Naive thymus-derived CD8-positive, alpha-beta T cell (primary cell): Measurements from ENCODE around the gene COMP. TPM values are rescaled to one million over a fixed set of nuclear protein-coding genes. Genes with fewer than 3 reads are reported as not detected.
A peak's percentile ranks its signal among the peaks of the same experiment; 100 is the strongest.

ENCODE experiments used
- ATAC-seq, 2 donors: fragments of 150-1000 bp; cut with Tn5 transposase in 1 of 2; sonication (Bioruptor Pico), chemical (Tn5 transposase) in 1 of 2; 1 replicate in 1 of 2; 2 replicates in 1 of 2; pipeline ENCODE4 v1.10.0; 2021; ENCODE audit warnings: mild to moderate bottlenecking in 2 of 2, moderate library complexity in 2 of 2
- POLR2A ChIA-PET: fragments of 350-600 bp; sonication (Branson Sonifier 250); formaldehyde crosslinking; loops from one replicate; lab custom pipeline; 2021; ENCODE audit warnings: antibody characterized with exemption; lab: Charles Lee
- DNase-seq, 10 donors: peaks; one replicate each; pipeline versions ENCODE4 v3.0.0 to v3.0.0-alpha.2; 2020 to 2022
- H3K27ac Mint-ChIP-seq, 10 donors: one replicate each; pipeline ENCODE4 v1.8.0; 2020 to 2022; ENCODE audit warnings: mild to moderate bottlenecking in 10 of 10, mixed read lengths in 10 of 10, moderate library complexity in 4 of 10, inconsistent platforms in 1 of 10
- H3K27me3 Mint-ChIP-seq, 5 donors: one replicate each; pipeline ENCODE4 v1.8.0; 2021 to 2022; ENCODE audit warnings: mixed read lengths in 5 of 5
- H3K36me3 Mint-ChIP-seq, 3 donors: one replicate each; pipeline ENCODE4 v1.8.0; 2020 to 2022; ENCODE audit warnings: mixed read lengths in 3 of 3, mild to moderate bottlenecking in 2 of 3, inconsistent platforms in 1 of 3
- H3K4me1 Mint-ChIP-seq, 4 donors: one replicate each; pipeline ENCODE4 v1.8.0; 2021 to 2022; ENCODE audit warnings: mixed read lengths in 4 of 4
- H3K4me3 Mint-ChIP-seq, 10 donors: one replicate each; pipeline ENCODE4 v1.8.0; 2020 to 2022; ENCODE audit warnings: mild to moderate bottlenecking in 10 of 10, mixed read lengths in 10 of 10, moderate library complexity in 6 of 10, inconsistent platforms in 1 of 10
- H3K9me3 Mint-ChIP-seq, 9 donors: one replicate each; pipeline ENCODE4 v1.8.0; 2020 to 2022; ENCODE audit warnings: mixed read lengths in 9 of 9, mild to moderate bottlenecking in 3 of 9, inconsistent platforms in 1 of 9, moderate library complexity in 1 of 9
- polyA plus RNA-seq, 3 donors: library from polyadenylated mRNA; unstranded; fragments of 300-500 nt; fragmentation: Illumina TruSeq; gene quantifications; one replicate each; pipeline ENCODE4 v1.2.3, GENCODE V29; 2021
- total RNA-seq, 8 experiments: library from RNA in 2 of 8; stranded (reverse) in 2 of 8; gene quantifications; one replicate each; pipeline ENCODE4 v1.2.3 and lab custom pipeline; 2021 to 2026

The COMP gene
- total and polyA plus RNA-seq, 5 experiments from 2014 or later: not detected

DNA sequence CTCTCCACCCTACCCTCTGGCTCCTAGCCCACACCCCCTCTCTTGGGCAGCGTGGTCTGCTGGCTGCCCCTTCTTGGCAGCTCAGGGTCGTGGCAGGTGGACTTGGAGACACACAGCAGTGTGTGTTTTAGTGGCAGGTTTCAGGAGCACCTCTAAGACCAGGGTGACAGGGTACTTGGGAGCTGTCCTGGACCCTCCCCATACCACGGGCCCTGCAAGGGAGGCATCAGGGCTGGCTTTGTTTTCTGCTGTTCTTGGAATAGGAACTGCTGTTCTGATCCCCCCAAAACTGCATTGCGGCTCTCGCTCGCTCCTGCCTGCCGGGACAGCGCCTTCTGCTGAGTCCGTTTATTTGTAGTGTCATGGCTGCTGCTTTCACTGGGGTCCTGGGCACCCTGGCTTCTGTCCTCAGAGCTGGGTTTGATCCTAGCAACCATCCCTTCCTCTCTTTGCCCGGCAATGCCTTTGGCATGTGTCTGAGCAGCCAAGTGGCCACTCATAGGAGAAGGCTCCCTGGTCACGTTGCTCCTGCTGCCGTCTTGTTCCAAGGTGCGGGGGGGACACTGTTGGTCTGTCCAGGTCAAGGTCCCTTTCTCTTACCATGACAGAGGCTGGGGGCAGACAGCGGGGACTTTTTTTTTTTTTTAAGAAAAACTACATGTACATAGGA is 12.1 kb downstream of the COMP start:
- Mint-ChIP-seq H3K9me3 (no peaks in the 10 kb centered on the region), H3K4me1 (peaks cover 0 to 3% (median under 1%) of the 10 kb centered on the region in 4 donors), H3K27ac (no peak overlapping the region), H3K4me3 (no peak overlapping the region), H3K27me3 (no peaks in the 10 kb centered on the region), H3K36me3 (peaks cover 0 to 2% (median 0%) of the 10 kb centered on the region in 3 donors)
- DNase-seq (no peak), ATAC-seq (no peak)
- POLR2A ChIA-PET: interaction anchor here (0.5 kb wide), 1 partner anchor 73 kb away, joined by 5 read pairs; no protein-coding TSS in a partner anchor

DNA sequence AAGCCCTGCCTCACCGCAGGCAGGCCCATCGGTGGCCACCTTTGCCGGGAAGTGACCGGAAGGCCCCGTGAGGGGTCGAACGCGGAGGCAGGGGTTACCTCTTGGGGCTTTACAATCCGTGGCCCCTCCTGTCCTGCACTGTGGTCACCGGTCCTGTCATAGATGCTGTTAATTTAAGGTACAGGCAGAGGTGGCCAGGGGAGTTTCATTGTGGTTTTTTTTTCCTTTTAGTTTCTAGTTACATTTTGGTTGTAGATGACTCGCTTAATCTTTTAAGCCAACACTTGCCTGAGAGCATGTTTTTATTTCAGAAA is 13.1 kb downstream of the COMP start:
- ATAC-seq (no peak), DNase-seq (no peak)
- H3K4me3 Mint-ChIP-seq: peak overlapping the region in 1 of 10 donors; percentile 11
- H3K36me3 Mint-ChIP-seq: peaks cover 0 to 2% (median 0%) of the 10 kb centered on the region in 3 donors
- no peaks in the 10 kb centered on the region for H3K27me3 Mint-ChIP-seq
- no peaks in the 10 kb centered on the region for H3K9me3 Mint-ChIP-seq
- H3K27ac Mint-ChIP-seq: peak overlapping the region in 1 of 10 donors; percentile 22
- peaks cover 0 to 3% (median under 1%) of the 10 kb centered on the region in 4 donors for H3K4me1 Mint-ChIP-seq
- POLR2A ChIA-PET: no interaction called here

DNA sequence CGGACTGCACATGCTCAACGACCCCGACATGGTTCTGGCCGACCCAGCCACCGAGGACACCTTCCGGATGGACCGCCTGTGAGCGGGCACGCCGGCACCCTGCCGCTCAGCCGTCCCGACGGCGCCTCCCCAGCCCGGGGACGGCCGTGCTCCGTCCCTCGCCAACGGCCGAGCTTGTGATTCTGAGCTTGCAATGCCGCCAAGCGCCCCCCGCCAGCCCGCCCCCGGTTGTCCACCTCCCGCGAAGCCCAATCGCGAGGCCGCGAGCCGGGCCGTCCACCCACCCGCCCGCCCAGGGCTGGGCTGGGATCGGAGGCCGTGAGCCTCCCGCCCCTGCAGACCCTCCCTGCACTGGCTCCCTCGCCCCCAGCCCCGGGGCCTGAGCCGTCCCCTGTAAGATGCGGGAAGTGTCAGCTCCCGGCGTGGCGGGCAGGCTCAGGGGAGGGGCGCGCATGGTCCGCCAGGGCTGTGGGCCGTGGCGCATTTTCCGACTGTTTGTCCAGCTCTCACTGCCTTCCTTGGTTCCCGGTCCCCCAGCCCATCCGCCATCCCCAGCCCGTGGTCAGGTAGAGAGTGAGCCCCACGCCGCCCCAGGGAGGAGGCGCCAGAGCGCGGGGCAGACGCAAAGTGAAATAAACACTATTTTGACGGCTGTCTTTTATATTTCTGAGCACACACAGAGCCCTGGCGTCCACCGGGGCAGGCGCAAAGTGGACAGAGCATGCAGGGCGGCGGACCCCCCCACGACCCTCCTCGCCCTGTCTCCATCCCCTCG is 13.6 kb downstream of the COMP start:
- H3K4me1 Mint-ChIP-seq: peaks cover 0 to 3% (median 0%) of the 10 kb centered on the region in 4 donors
- no peaks in the 10 kb centered on the region for H3K27me3 Mint-ChIP-seq
- no peaks in the 10 kb centered on the region for H3K36me3 Mint-ChIP-seq
- H3K4me3 Mint-ChIP-seq: peak overlapping the region in 1 of 10 donors; percentile 43
- DNase-seq (no peak), ATAC-seq (no peak)
- peak overlapping the region in 1 of 10 donors; percentile 22 for H3K27ac Mint-ChIP-seq
- no peaks in the 10 kb centered on the region for H3K9me3 Mint-ChIP-seq
- POLR2A ChIA-PET: no interaction called here

DNA sequence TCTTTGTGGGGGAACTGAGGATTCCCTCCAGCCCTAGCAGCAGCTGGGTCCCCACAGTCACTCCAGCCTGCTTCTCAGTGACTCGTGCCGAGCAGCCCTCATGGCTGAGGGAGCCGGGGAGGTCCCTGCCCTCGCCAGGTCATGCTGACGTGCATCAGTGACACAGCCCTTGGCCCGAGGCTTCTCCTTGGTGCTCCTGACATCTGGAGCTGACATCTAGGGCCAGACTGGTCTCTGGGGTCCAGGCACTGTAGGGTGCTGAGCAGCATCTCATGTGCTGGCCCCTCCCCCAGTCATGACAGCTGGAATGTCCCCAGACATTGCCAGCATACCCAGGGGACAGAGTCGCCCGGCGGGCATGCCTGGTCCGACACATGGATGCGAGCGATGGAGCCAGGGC is 14.4 kb downstream of the COMP start:
- no peak for DNase-seq
- no peak for ATAC-seq
- Mint-ChIP-seq H3K27me3 (no peaks in the 10 kb centered on the region), H3K36me3 (no peaks in the 10 kb centered on the region), H3K4me3 (no peak overlapping the region), H3K27ac (no peak overlapping the region), H3K9me3 (no peaks in the 10 kb centered on the region), H3K4me1 (peaks cover 0 to 5% (median 0%) of the 10 kb centered on the region in 4 donors)
- POLR2A ChIA-PET: no interaction called here

DNA sequence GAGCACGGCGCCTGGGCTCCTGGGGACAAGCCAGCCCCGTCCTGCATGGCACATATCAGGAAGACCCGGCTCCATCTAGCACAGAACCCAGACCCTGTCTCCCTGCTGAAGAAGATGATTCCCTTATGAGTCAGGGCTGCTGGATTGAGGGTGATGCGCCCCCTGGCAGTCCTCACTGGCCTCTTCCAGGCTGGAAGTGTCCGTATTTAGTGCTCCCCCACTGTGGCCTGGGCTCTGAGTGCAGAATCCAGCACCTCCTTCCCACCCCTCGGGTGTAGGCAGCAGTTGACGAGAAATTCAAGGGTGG is 14.9 kb downstream of the COMP start:
- ATAC-seq: no peak
- no peaks in the 10 kb centered on the region for H3K27me3 Mint-ChIP-seq

DNA sequence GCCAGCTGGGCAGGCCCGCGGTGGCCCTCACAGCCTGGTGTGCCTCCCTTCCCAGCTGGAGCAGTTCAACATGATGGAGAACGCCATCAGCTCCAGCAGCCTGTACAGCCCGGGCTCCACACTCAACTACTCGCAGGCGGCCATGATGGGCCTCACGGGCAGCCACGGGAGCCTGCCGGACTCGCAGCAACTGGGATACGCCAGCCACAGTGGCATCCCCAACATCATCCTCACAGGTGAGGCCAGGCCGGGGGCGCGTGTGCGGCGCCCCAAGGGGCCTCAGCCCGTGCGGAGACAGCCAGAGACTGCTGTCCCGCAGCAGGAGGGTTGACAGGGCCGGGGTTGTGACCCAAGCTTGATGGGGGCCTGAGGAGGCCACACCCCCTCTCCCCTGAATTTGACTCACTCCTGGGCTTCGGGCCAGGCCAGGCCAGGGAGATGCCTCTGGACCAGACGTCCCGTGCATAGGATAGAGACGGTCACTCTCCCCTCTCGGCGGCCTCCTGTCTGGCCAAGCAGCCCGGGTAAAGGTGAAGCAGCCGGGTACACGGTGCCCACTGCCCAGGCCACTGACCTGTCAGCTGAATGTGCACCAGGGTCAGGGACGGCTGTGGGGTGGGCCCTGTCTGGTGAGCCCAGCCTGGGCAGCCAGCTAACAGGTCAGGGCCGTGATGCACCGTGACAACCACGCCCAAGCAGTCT is 15.4 kb downstream of the COMP start:
- no peaks in the 10 kb centered on the region for H3K27me3 Mint-ChIP-seq
- ATAC-seq (no peak), DNase-seq (no peak)
- peaks cover 0 to 5% (median 0%) of the 10 kb centered on the region in 4 donors for H3K4me1 Mint-ChIP-seq
- POLR2A ChIA-PET: no interaction called here
- H3K4me3 Mint-ChIP-seq: no peak overlapping the region
- H3K9me3 Mint-ChIP-seq: no peaks in the 10 kb centered on the region
- no peak overlapping the region for H3K27ac Mint-ChIP-seq
- no peaks in the 10 kb centered on the region for H3K36me3 Mint-ChIP-seq

More for the DNA sequence above, 14.9 kb downstream of the COMP start:
- Mint-ChIP-seq H3K27ac (no peak overlapping the region), H3K9me3 (no peaks in the 10 kb centered on the region), H3K4me3 (no peak overlapping the region), H3K4me1 (peaks cover 0 to 5% (median 0%) of the 10 kb centered on the region in 4 donors), H3K36me3 (no peaks in the 10 kb centered on the region)
- DNase-seq: no peak
- POLR2A ChIA-PET: no interaction called here

DNA sequence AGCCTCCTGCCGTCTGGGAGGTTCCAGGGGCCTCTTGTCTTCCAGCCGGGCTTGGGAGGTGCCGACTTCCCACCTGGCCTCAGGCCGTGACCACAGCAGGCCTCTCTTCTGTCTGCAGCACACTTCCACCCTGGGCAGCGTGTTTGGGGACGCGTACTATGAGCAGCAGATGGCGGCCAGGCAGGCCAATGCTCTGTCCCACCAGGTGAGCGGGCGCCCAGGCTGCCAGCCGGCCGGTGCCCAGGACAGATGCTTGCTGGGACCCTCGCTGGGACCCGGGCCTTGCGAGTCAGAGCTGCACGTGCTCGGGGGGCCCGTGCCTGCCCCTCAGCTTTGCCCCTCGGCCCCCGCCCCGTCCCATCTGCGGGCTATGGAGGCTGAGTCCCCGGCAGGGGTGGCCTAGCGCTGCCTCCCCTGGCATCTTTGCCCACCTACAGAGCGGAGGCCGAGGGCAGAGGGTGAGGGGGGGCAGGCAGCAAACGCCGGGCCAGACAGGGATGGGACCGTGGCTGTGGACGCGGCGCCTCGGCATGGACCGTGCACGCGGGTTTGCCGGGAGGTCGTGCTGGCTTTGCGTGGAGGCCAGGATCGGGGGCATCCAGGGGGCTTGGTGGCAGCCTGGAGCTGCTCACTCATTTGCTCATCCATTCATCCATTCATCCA is 16.2 kb downstream of the COMP start:
- no peak overlapping the region for H3K27ac Mint-ChIP-seq
- no peak overlapping the region for H3K4me3 Mint-ChIP-seq
- no peaks in the 10 kb centered on the region for H3K27me3 Mint-ChIP-seq
- ATAC-seq (no peak), DNase-seq (no peak)
- POLR2A ChIA-PET: no interaction called here
- peaks cover 0 to 6% (median under 1%) of the 10 kb centered on the region in 4 donors for H3K4me1 Mint-ChIP-seq
- no peaks in the 10 kb centered on the region for H3K9me3 Mint-ChIP-seq
- H3K36me3 Mint-ChIP-seq: no peaks in the 10 kb centered on the region

DNA sequence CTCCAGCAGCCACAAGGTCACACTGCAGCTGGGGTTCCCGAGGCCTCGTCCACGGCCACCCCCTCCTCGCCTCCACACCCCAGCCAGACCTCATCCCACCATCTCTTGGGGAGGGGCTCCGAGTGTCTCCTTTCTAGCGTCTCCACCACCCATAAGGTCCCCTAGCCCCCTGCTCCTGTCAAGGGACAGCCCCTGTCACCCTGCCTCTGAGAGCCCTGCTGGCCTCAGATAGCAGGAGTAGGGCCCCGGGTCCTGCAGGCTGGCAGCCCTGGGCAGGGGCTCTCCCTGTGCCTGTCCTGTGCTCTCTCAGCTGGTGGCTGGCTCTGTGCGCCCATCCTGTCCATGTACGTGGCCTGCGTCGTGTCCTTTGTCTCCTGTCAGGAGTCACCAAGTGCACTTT is 17.0 kb downstream of the COMP start:
- H3K27me3 Mint-ChIP-seq: no peaks in the 10 kb centered on the region
- H3K27ac Mint-ChIP-seq: peak overlapping the region in 1 of 10 donors; percentile 21
- no peaks in the 10 kb centered on the region for H3K36me3 Mint-ChIP-seq
- POLR2A ChIA-PET: interaction anchor here (0.6 kb wide), 1 partner anchor 9 kb away, joined by 3 read pairs; no protein-coding TSS in a partner anchor
- H3K4me1 Mint-ChIP-seq: peaks cover 0 to 6% (median under 1%) of the 10 kb centered on the region in 4 donors
- no peaks in the 10 kb centered on the region for H3K9me3 Mint-ChIP-seq
- DNase-seq (no peak), ATAC-seq (no peak)
- H3K4me3 Mint-ChIP-seq: no peak overlapping the region

DNA sequence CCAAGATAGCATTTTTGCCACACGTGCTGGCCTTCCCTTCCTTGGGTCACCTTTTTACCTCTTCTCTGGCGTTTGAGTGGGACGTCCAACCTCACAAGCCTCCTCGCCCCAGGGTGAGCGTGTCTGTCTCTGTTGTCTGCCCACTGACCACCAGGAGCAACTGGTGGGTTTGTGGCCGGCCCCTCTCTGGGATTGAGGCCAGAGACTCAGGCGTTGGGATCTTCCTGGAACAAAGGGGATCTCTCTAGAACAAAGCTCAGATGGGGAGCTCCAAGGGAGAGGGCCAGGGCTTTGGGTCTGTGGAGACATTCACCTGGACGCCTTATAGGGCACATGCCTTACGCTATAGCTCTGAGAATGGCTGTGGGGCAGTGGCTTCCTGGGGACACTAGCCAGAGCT is 17.4 kb downstream of the COMP start:
- DNase-seq: no peak
- no peak for ATAC-seq
- Mint-ChIP-seq H3K4me1 (peaks cover 0 to 6% (median under 1%) of the 10 kb centered on the region in 4 donors), H3K9me3 (no peaks in the 10 kb centered on the region), H3K36me3 (no peaks in the 10 kb centered on the region), H3K27me3 (no peaks in the 10 kb centered on the region), H3K4me3 (no peak overlapping the region), H3K27ac (peak overlapping the region in 1 of 10 donors; percentile 21)
- POLR2A ChIA-PET: interaction anchor here (0.6 to 0.8 kb wide), 2 partner anchors 9 to 20 kb away, joined by 3 read pairs; no protein-coding TSS in a partner anchor

DNA sequence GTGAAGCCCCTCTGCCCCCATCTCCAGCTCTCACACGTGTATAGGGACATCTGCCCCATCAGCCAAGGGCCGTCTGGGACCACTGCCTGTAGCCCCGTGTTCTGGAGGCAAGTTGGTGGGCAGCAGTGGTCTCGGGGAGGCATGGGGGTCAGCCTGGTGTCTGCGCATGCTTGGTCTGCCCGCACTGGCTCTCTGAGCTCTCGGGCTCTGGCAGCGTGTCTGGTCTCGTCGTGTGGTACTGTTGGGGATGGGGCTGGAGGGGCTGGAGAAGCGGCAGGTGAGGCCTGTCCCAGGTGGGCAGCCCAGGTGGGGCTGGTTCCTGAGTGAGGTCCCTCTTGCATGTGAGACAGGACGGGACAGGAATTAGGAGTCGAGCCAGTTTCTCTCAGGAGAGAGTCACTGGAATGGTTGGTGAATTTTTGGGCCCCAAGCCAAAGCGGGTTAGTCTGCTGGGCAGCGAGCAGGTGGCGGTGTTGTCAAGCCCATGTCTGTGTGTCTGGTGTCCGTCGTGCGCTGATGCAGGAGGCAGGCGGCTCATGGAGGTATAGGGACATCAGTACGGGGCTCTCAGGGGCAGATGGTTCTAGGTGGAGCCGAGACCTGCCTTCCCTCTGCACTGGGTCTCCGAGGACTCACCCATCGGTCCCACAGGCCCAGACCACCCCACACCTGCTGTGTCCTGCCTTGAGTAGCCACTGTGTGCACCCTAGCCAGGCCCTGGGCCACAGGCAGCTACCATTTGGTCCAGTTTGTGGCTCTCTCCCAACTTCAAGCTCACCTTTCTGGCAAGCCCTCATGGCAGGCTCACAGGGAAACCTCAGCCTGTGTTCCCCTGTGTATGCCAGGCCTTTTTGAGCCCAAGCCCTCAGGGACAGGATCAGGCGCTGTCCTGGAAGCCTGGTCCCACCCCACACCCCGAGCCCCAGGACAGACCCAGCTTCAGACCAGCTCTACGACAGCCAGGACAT is 18.2 kb downstream of the COMP start:
- peak overlapping the region in 1 of 10 donors; percentile 67 for H3K27ac Mint-ChIP-seq
- no peak for ATAC-seq
- H3K4me3 Mint-ChIP-seq: no peak overlapping the region

DNA sequence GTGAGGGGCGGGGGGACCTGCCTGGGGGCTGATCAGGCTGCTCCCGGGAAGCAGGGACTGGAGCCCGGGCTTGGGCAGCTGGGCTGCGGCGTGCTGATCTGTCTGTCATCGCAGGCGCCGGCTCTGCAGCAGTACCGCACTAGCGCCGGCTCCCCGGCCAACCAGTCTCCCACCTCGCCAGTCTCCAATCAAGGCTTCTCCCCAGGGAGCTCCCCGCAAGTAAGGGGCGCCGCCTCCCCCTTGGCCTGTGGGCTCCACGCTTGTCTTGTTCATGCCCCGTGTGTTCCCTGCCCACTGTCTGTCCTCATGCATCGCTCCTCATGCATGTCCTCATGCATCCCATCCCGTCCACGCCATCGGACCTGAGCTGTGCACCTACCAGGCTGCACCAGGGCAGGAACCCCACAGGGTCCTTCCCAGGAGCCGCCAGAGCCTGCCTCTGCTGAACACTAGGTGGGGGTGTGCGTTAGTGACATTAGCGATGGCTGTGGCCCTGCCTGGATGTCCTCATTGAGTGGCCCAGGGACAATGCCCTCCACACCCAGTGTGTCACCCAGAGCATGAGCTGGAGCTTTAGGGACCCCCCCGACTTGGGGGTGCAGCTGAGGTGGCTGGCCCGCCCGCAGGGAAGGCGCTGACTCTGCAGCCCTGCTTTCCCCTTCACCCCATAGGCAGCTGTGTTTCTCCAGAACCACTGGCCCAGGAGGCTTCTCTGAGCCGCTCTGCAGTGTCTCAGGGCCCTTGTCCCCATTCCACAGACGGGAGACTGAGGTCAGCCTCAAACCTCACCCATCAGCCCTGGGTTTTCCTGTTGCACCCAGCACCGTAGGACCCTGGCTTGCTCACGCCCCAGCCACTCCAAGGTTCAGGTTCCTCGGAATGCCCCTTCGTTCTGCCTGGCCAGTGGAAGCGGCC is 19.5 kb downstream of the COMP start:
- H3K9me3 Mint-ChIP-seq: no peaks in the 10 kb centered on the region
- no peak overlapping the region for H3K4me3 Mint-ChIP-seq
- no peak for DNase-seq
- H3K27ac Mint-ChIP-seq: peak overlapping the region in 1 of 10 donors; percentile 88
- no peaks in the 10 kb centered on the region for H3K27me3 Mint-ChIP-seq
- H3K36me3 Mint-ChIP-seq: peaks cover 0 to 8% (median 3%) of the 10 kb centered on the region in 3 donors
- POLR2A ChIA-PET: no interaction called here
- ATAC-seq: no peak
- peaks cover 0 to 3% (median under 1%) of the 10 kb centered on the region in 4 donors for H3K4me1 Mint-ChIP-seq

More for the DNA sequence above, 18.2 kb downstream of the COMP start:
- no peak for DNase-seq
- H3K27me3 Mint-ChIP-seq: no peaks in the 10 kb centered on the region
- H3K4me1 Mint-ChIP-seq: peaks cover 0 to 4% (median under 1%) of the 10 kb centered on the region in 4 donors
- POLR2A ChIA-PET: interaction anchor here (0.8 kb wide), 1 partner anchor 19 kb away, joined by 3 read pairs; no protein-coding TSS in a partner anchor
- H3K36me3 Mint-ChIP-seq: no peaks in the 10 kb centered on the region
- no peaks in the 10 kb centered on the region for H3K9me3 Mint-ChIP-seq
